ENCODE results near the gene DPH1.

Gene DPH1

GRCh38 chr17:2092253-2092652 lies 62.3 kb downstream of the DPH1 start:
- H3K9ac ChIP-seq (ENCODE audit: low read depth, low read length) = no peak overlapping the region

GRCh38 chr17:2093349-2093748 lies 63.4 kb downstream of the DPH1 start:
- H3K36me3 ChIP-seq (ENCODE audit: insufficient read depth, low read length) = no peaks in the 10 kb centered on the region; the same call in 1 of the 2 replicates
- H3K9me3 ChIP-seq (ENCODE audit: control insufficient read depth, insufficient read depth, low read length) = no peaks in the 10 kb centered on the region
- H3K4me1 ChIP-seq (ENCODE audit: insufficient read depth, low read length) = peaks cover 21% of the 10 kb centered on the region
- no peak overlapping the region for H3K9ac ChIP-seq (ENCODE audit: low read depth, low read length)

More at GRCh38 chr17:2092253-2092652, 62.3 kb downstream of the DPH1 start:
- Histone ChIP-seq H3K9me3 (ENCODE audit: control insufficient read depth, insufficient read depth, low read length) (no peaks in the 10 kb centered on the region), H3K4me1 (ENCODE audit: insufficient read depth, low read length) (peaks cover 21% of the 10 kb centered on the region), H3K36me3 (ENCODE audit: insufficient read depth, low read length) (no peaks in the 10 kb centered on the region)
